ENCODE results near the gene SPATA17.

The SPATA17 gene

DNA sequence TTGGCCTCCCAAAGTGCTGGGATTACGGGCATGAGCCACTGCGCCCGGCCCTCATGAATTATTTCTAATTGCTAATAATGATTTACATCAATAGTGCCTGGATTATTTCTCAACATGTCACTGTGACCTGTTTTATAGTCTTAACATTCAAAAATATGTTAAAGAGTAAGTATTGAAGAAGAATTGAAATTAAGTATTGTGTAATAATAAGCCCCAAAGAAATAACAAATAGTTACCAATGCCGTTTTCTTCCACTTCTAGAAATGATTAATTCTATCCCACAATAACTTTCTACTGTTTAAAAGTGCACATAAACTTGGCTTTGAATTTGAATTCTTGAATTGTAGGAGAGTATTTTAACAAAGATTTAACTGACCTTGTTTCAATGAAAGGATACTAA is 19.5 kb downstream of the SPATA17 start:
- Histone ChIP-seq H3F3A (ENCODE audit: insufficient read depth) (no peaks in the 10 kb centered on the region), H4K20me1 (ENCODE audit: low read depth, low read length) (no peaks in the 10 kb centered on the region), H3K9ac (ENCODE audit: low read length) (no peak overlapping the region), H3K79me2 (ENCODE audit: insufficient read depth, low read length) (no peaks in the 10 kb centered on the region), H3K9me3 (ENCODE audit: insufficient read depth, low read length) (no peaks in the 10 kb centered on the region), H3K4me3 (ENCODE audit: insufficient read depth, low read length, poor library complexity, severe bottlenecking) (no peak overlapping the region), H3K27me3 (ENCODE audit: low read length) (no peaks in the 10 kb centered on the region), H3K27ac (ENCODE audit: low read depth, low read length) (no peak overlapping the region), H3K4me2 (ENCODE audit: low read depth, low read length, poor library complexity, severe bottlenecking) (no peak overlapping the region), H3K36me3 (ENCODE audit: low read length) (no peaks in the 10 kb centered on the region), H2AFZ (ENCODE audit: low read depth, low read length, severe bottlenecking) (no peak overlapping the region), H3K9me2 (replicated peaks; ENCODE audit: insufficient read depth, low read length) (no peaks in the 10 kb centered on the region)
- no peak for TF ChIP-seq EZH2phosphoT487 (conservative IDR thresholded peaks at IDR 0.05; ENCODE audit: low read length)
- TF ChIP-seq, protein P1, sequence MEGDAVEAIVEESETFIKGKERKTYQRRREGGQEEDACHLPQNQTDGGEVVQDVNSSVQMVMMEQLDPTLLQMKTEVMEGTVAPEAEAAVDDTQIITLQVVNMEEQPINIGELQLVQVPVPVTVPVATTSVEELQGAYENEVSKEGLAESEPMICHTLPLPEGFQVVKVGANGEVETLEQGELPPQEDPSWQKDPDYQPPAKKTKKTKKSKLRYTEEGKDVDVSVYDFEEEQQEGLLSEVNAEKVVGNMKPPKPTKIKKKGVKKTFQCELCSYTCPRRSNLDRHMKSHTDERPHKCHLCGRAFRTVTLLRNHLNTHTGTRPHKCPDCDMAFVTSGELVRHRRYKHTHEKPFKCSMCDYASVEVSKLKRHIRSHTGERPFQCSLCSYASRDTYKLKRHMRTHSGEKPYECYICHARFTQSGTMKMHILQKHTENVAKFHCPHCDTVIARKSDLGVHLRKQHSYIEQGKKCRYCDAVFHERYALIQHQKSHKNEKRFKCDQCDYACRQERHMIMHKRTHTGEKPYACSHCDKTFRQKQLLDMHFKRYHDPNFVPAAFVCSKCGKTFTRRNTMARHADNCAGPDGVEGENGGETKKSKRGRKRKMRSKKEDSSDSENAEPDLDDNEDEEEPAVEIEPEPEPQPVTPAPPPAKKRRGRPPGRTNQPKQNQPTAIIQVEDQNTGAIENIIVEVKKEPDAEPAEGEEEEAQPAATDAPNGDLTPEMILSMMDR (IDR thresholded peaks at IDR 0.05; ENCODE audit: insufficient read depth, low read length, poor library complexity, severe bottlenecking), result no peak

DNA sequence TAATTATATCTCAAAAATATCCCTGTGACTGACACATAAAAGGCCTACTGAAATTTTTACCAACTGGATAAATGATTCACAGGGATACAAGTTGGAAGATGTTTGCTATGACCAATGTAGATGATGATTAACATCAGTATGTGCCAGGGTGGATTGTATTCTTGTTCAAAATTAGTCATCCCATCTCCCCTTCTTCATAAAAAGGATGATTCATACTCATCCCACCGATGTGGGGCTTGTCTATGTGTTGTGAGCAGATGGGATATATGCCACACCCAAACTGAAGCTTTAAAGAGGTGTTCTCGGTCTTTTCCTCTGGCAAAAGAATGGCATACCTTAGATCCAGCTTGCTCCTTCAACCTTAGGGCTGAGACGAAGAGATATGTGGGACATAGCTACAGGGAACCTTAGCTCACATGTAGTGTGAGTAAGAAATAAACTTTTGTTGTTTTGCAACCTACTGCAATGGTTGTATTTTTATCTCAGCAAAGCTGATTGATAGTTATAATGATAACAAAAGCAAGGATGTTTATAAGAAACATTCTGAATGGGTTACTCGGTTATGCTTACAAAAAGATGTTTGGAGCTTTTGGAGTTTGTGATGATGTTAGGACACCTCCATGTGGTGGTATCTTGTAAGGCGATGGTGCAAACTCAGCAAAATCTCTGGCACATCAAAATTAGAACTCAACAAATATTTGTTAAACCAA is 29.4 kb downstream of the SPATA17 start:
- H3K9ac ChIP-seq (ENCODE audit: low read length), result no peak overlapping the region
- H3K4me2 ChIP-seq (ENCODE audit: low read depth, low read length, poor library complexity, severe bottlenecking), result no peak overlapping the region
- H3K36me3 ChIP-seq (ENCODE audit: low read length), result no peaks in the 10 kb centered on the region
- TF ChIP-seq, protein P1 (IDR thresholded peaks at IDR 0.05; ENCODE audit: insufficient read depth, low read length, poor library complexity, severe bottlenecking), result no peak
- TF ChIP-seq EZH2phosphoT487 (conservative IDR thresholded peaks at IDR 0.05; ENCODE audit: low read length), result no peak
- H3K27me3 ChIP-seq (ENCODE audit: low read length), result no peaks in the 10 kb centered on the region
- H3K9me3 ChIP-seq (ENCODE audit: insufficient read depth, low read length), result no peaks in the 10 kb centered on the region
- H3F3A ChIP-seq (ENCODE audit: insufficient read depth), result no peaks in the 10 kb centered on the region
- no peak overlapping the region for H2AFZ ChIP-seq (ENCODE audit: low read depth, low read length, severe bottlenecking)
- no peaks in the 10 kb centered on the region for H3K79me2 ChIP-seq (ENCODE audit: insufficient read depth, low read length)
- no peak overlapping the region for H3K4me3 ChIP-seq (ENCODE audit: insufficient read depth, low read length, poor library complexity, severe bottlenecking)
- H3K9me2 ChIP-seq (replicated peaks; ENCODE audit: insufficient read depth, low read length), result no peaks in the 10 kb centered on the region
- H3K27ac ChIP-seq (ENCODE audit: low read depth, low read length), result no peak overlapping the region
- H4K20me1 ChIP-seq (ENCODE audit: low read depth, low read length), result no peaks in the 10 kb centered on the region

DNA sequence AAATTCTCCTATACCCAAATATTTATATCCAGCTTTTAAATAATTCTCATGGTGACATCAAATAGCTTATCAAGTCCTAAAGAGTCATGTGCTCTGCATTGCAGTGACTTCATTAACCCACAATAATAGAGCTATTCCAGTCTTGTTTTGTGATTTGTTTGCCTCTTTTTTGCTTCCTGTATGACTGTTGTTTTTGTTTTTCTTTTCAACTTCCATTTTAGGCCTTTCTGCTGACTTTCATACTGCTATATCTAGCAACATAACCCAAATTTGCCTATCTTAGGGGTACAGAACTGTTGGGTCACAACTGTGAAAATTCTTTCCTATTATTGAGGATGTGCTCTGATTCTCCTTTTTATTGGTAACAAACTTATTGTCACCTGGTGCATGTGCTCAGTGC is 30.3 kb downstream of the SPATA17 start:
- Histone ChIP-seq H4K20me1 (ENCODE audit: low read depth, low read length) (no peaks in the 10 kb centered on the region), H3K4me2 (ENCODE audit: low read depth, low read length, poor library complexity, severe bottlenecking) (no peak overlapping the region), H3K4me3 (ENCODE audit: insufficient read depth, low read length, poor library complexity, severe bottlenecking) (no peak overlapping the region), H3K27me3 (ENCODE audit: low read length) (no peaks in the 10 kb centered on the region), H3K27ac (ENCODE audit: low read depth, low read length) (no peak overlapping the region), H3K79me2 (ENCODE audit: insufficient read depth, low read length) (no peaks in the 10 kb centered on the region), H3K9me2 (replicated peaks; ENCODE audit: insufficient read depth, low read length) (no peaks in the 10 kb centered on the region), H3K9ac (ENCODE audit: low read length) (no peak overlapping the region), H3K36me3 (ENCODE audit: low read length) (no peaks in the 10 kb centered on the region), H2AFZ (ENCODE audit: low read depth, low read length, severe bottlenecking) (no peak overlapping the region), H3F3A (ENCODE audit: insufficient read depth) (no peaks in the 10 kb centered on the region), H3K9me3 (ENCODE audit: insufficient read depth, low read length) (no peaks in the 10 kb centered on the region)
- TF ChIP-seq EZH2phosphoT487 (conservative IDR thresholded peaks at IDR 0.05; ENCODE audit: low read length), result no peak
- TF ChIP-seq, protein P1 (IDR thresholded peaks at IDR 0.05; ENCODE audit: insufficient read depth, low read length, poor library complexity, severe bottlenecking), result no peak
